Prostate gland (tissue), 2 donors: ENCODE results near the gene LGALS8.

Experiments
- POLR2A ChIP-seq: fragments of 450-650 bp; IDR thresholded peaks from one replicate; pipeline ENCODE4 v1.6.1; 2016; ENCODE audit warnings: antibody characterized with exemption, mild to moderate bottlenecking
- POLR2AphosphoS5 ChIP-seq: sonication (generic); formaldehyde crosslinking; IDR thresholded peaks from one replicate; pipeline ENCODE4 v1.6.1; 2017; ENCODE audit warnings: antibody characterized with exemption
- TF ChIP-seq, protein P1 (sequence below), 4 experiments: fragments of 200-600 bp in 2 of 4; fragments of 450-650 bp in 2 of 4; sonication (generic) in 2 of 4; IDR thresholded peaks; 1 replicate in 3 of 4; 2 replicates in 1 of 4; pipeline ENCODE4 v1.5.1; 2016 to 2019; ENCODE audit warnings: antibody characterized with exemption in 4 of 4, mild to moderate bottlenecking in 2 of 4, moderate library complexity in 2 of 4

GRCh38 chr1:236511735-236512418 lies 11.9 kb upstream of the LGALS8 start:
- TF ChIP-seq, protein P1, sequence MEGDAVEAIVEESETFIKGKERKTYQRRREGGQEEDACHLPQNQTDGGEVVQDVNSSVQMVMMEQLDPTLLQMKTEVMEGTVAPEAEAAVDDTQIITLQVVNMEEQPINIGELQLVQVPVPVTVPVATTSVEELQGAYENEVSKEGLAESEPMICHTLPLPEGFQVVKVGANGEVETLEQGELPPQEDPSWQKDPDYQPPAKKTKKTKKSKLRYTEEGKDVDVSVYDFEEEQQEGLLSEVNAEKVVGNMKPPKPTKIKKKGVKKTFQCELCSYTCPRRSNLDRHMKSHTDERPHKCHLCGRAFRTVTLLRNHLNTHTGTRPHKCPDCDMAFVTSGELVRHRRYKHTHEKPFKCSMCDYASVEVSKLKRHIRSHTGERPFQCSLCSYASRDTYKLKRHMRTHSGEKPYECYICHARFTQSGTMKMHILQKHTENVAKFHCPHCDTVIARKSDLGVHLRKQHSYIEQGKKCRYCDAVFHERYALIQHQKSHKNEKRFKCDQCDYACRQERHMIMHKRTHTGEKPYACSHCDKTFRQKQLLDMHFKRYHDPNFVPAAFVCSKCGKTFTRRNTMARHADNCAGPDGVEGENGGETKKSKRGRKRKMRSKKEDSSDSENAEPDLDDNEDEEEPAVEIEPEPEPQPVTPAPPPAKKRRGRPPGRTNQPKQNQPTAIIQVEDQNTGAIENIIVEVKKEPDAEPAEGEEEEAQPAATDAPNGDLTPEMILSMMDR (IDR thresholded peaks at IDR 0.05): no peak
- TF ChIP-seq POLR2A (no peak), POLR2AphosphoS5 (no peak)
